ENCODE measurements around the gene ADCY2.

DNA sequence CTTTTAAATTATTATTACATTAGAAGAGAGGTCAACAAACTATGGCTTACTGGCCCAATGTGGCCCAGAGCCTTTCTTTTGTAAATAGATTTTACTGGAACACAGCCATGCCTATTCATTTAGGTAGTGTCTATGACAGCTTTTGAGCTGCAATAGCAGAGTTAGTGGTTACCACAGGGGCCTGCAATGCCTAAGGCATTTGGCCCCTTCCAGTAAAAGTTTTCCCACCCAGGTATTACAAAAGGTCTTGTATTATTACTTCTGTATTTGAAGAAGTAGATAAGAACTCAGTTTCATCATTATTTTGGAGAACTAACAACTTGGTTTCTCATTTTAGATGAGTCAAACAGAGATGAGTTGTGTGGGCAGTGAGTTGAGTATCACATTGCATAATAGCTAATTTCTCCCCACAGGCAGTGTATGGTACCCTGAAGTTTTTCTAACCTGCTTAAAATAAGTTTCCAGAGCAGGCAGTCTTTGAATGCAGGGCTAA, 482.5 kb downstream of the ADCY2 start:
- TF ChIP-seq, protein P1, sequence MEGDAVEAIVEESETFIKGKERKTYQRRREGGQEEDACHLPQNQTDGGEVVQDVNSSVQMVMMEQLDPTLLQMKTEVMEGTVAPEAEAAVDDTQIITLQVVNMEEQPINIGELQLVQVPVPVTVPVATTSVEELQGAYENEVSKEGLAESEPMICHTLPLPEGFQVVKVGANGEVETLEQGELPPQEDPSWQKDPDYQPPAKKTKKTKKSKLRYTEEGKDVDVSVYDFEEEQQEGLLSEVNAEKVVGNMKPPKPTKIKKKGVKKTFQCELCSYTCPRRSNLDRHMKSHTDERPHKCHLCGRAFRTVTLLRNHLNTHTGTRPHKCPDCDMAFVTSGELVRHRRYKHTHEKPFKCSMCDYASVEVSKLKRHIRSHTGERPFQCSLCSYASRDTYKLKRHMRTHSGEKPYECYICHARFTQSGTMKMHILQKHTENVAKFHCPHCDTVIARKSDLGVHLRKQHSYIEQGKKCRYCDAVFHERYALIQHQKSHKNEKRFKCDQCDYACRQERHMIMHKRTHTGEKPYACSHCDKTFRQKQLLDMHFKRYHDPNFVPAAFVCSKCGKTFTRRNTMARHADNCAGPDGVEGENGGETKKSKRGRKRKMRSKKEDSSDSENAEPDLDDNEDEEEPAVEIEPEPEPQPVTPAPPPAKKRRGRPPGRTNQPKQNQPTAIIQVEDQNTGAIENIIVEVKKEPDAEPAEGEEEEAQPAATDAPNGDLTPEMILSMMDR (IDR thresholded peaks at IDR 0.05) = no peak
- no peak for TF ChIP-seq POLR2A (IDR thresholded peaks at IDR 0.05)

Data from esophagus squamous epithelium (tissue), 4 donors.